K562 (cell line): ENCODE results near the gene CDH19. TPM values are rescaled to one million over a fixed set of nuclear protein-coding genes. Genes with fewer than 3 reads are reported as not detected.

Experiments used
- ATAC-seq: fragments of 200-7000 bp; cut with Tn5 transposase; 3 replicates; pipeline ENCODE4 v1.9.1; 2020; ENCODE audit warnings: moderate library complexity
- BruUV-seq: library from RNA; stranded (reverse); fragments of 400-500 nt; replicated peaks from 2 replicates; lab custom pipeline; 2021; lab: Mats Ljungman, UMichigan
- CTCF ChIA-PET: fragments of 300-600 bp; formaldehyde crosslinking; extraction: SDS; loops from one replicate; lab custom pipeline; 2021; ENCODE audit warnings: low intra/inter-chr PET ratio; lab: Yijun Ruan, JAX
- POLR2A ChIA-PET: fragments of 300-600, 350-650 bp; sonication (Branson Sonifier 250); formaldehyde crosslinking; extraction: SDS; loops from one replicate; lab custom pipeline; 2021; ENCODE audit warnings: antibody characterized with exemption, inconsistent platforms; lab: Yijun Ruan, JAX
- DNase-seq, 4 experiments: peaks; one replicate each; pipeline versions ENCODE4 v3.0.0 to v3.0.0-alpha.2; 2011 to 2018; ENCODE audit warnings: low spot score in 3 of 4, mixed read lengths in 3 of 4; ENCODE audit errors: extremely low read depth in 1 of 4
- FAIRE-seq: peaks from 2 replicates; lab custom pipeline; 2011; peaks lifted over from hg19 to GRCh38; lab: Jason Lieb, UNC
- H2AFZ ChIP-seq: 2 replicates; pipeline ENCODE4 v1.6.0; 2011; ENCODE audit warnings: low read depth, low read length, control low read depth, inconsistent platforms
- H3K27ac ChIP-seq: fragments of 200-600 bp; 3 replicates; pipeline ENCODE4 v1.8.0; 2011; ENCODE audit warnings: low read depth, mild to moderate bottlenecking, control low read depth, inconsistent platforms, low read length, moderate library complexity, mixed read lengths; ENCODE audit errors: extremely low read depth
- H3K27me3 ChIP-seq, 2 experiments: fragments of 300-600 bp in 1 of 2; 2 replicates in 1 of 2; 3 replicates in 1 of 2; pipeline versions ENCODE4 v1.6.0 to v1.8.0; 2011; ENCODE audit warnings: inconsistent platforms in 2 of 2, low read length in 2 of 2, mild to moderate bottlenecking in 1 of 2, mixed read lengths in 1 of 2, moderate library complexity in 1 of 2; ENCODE audit not compliant: control insufficient read depth in 2 of 2, insufficient read depth in 2 of 2
- H3K36me3 ChIP-seq: fragments of 300-600 bp; 3 replicates; pipeline ENCODE4 v1.8.0; 2011; ENCODE audit warnings: mild to moderate bottlenecking, low read length, inconsistent platforms; ENCODE audit not compliant: control insufficient read depth, insufficient read depth
- H3K4me1 ChIP-seq, 2 experiments: fragments of 200-600 bp in 1 of 2; replicated peaks in 1 of 2; 2 replicates in 1 of 2; 3 replicates in 1 of 2; pipeline versions ENCODE4 v1.5.1 to v1.8.0; 2011; ENCODE audit warnings: inconsistent platforms in 2 of 2, low read length in 2 of 2, mild to moderate bottlenecking in 1 of 2, mixed read lengths in 1 of 2, moderate library complexity in 1 of 2; ENCODE audit not compliant: control insufficient read depth in 2 of 2, insufficient read depth in 2 of 2
- H3K4me2 ChIP-seq: 2 replicates; pipeline ENCODE4 v1.6.1; 2011; ENCODE audit warnings: low read length, control low read depth, inconsistent platforms, mixed read lengths; ENCODE audit not compliant: insufficient read depth
- H3K4me3 ChIP-seq: fragments of 200-600 bp; sonication (generic), shearing (Covaris generic); 2 replicates; pipeline ENCODE4 v1.5.1; 2016; ENCODE audit warnings: control low read depth, inconsistent platforms
- H3K79me2 ChIP-seq: fragments of 200-600 bp; 3 replicates; pipeline ENCODE4 v1.8.0; 2011; ENCODE audit warnings: low read length, inconsistent platforms; ENCODE audit not compliant: control insufficient read depth, insufficient read depth
- H3K9ac ChIP-seq, 2 experiments: 2 replicates each; pipeline versions ENCODE4 v1.6.0 to v1.6.1; 2011; ENCODE audit warnings: low read depth in 2 of 2, low read length in 2 of 2, control low read depth in 1 of 2, inconsistent platforms in 1 of 2, mild to moderate bottlenecking in 1 of 2, mixed read lengths in 1 of 2; ENCODE audit not compliant: insufficient read depth in 1 of 2
- H3K9me1 ChIP-seq: one replicate; pipeline ENCODE4 v1.6.0; 2011; ENCODE audit warnings: inconsistent platforms, mild to moderate bottlenecking, low read length, moderate library complexity; ENCODE audit not compliant: control insufficient read depth, insufficient read depth
- H3K9me3 ChIP-seq: replicated peaks from 2 replicates; pipeline ENCODE4 v1.5.1; 2011; ENCODE audit warnings: low read depth, low read length, inconsistent platforms; ENCODE audit not compliant: control insufficient read depth, insufficient read depth
- H4K20me1 ChIP-seq: replicated peaks from 2 replicates; pipeline ENCODE4 v1.6.1; 2011; ENCODE audit warnings: low read length, inconsistent platforms, mixed read lengths; ENCODE audit not compliant: control insufficient read depth, insufficient read depth
- CAMTA2 ChIP-seq: fragments of 250-450 bp; sonication (Bioruptor Pico); conservative IDR thresholded peaks from 2 replicates; pipeline ENCODE4 v1.5.1; 2022
- LEF1 ChIP-seq: fragments of 450-650 bp; IDR thresholded peaks from 2 replicates; pipeline ENCODE4 v1.6.1; 2016; ENCODE audit warnings: mild to moderate bottlenecking
- SMARCE1 ChIP-seq: fragments of 450-650 bp; IDR thresholded peaks from 2 replicates; pipeline ENCODE4 v1.7.1; 2016; ENCODE audit warnings: mild to moderate bottlenecking
- WGBS: fragments of 100-300 bp; shearing (Covaris generic); methylation state at CpG from one replicate; pipeline ENCODE4 v1.1.6; 2016; ENCODE audit warnings: low coverage, mixed read lengths; ENCODE audit not compliant: insufficient coverage; ENCODE audit errors: missing lambda C conversion rate; 5-methylcytosine and 5-hydroxymethylcytosine counted together
- in situ Hi-C: fragments of 300-500 bp; cut with MboI; formaldehyde crosslinking; loops from 4 replicates; pipeline ENCODE4 v1.15.0; 2018; ENCODE audit warnings: inconsistent platforms, mixed read lengths
- intact Hi-C: fragments of 100-400 bp; cut with micrococcal nuclease; formaldehyde crosslinking; loops from 2 replicates; pipeline ENCODE4 v1.14.2; 2022
- polyA plus RNA-seq, 8 experiments: library from polyadenylated mRNA; depleted of rRNA in 4 of 8; stranded (reverse) in 5 of 8; unstranded in 3 of 8; fragments of >200 nt; fragmentation: Nextera tagmentation in 2 of 8; fragmentation: Illumina TruSeq in 1 of 8; extraction: Ambion mirVana in 2 of 8; extraction: Trizol in 1 of 8; gene quantifications; 2 replicates each; pipeline versions ENCODE4 v1.2.1 to v1.2.3, GENCODE V29; 2011 to 2014; ENCODE audit warnings: inconsistent platforms in 1 of 8, missing spikeins in 1 of 8
- total RNA-seq, 7 experiments: library from RNA; depleted of rRNA in 6 of 7; stranded (reverse); fragments of >200 nt in 6 of 7; fragmentation: Illumina TruSeq in 2 of 7; extraction: Trizol in 2 of 7; gene quantifications; 2 replicates each; pipeline versions ENCODE4 v1.2.1 to v1.2.3, GENCODE V29; 2011 to 2021; ENCODE audit warnings: low replicate concordance in 1 of 7
- TF ChIP-seq, protein P1 (sequence below): fragments of 450-650 bp; IDR thresholded peaks from 2 replicates; pipeline ENCODE4 v1.6.1; 2017; ENCODE audit warnings: antibody characterized with exemption
- TF ChIP-seq, protein P2 (sequence below): sonication (generic); formaldehyde crosslinking; IDR thresholded peaks from 2 replicates; pipeline ENCODE4 v1.8.0; 2023; ENCODE audit warnings: missing genetic modification reagents, mild to moderate bottlenecking, borderline replicate concordance

CDH19 gene
- total and polyA plus RNA-seq, 9 of the 15 experiments (the other 6 are each of a cell fraction or from before 2014, with no cell fraction given), result not detected

- intact Hi-C loops, result no loop called here
- FAIRE-seq (no peak), DNase-seq (no peak), ATAC-seq (no peak)
- Histone ChIP-seq H2AFZ (no peak overlapping the region), H4K20me1 (no peaks in the 10 kb centered on the region), H3K9ac (no peak overlapping the region), H3K4me3 (no peak overlapping the region), H3K9me1 (no peaks in the 10 kb centered on the region), H3K27ac (no peak overlapping the region), H3K4me2 (no peak overlapping the region), H3K9me3 (no peaks in the 10 kb centered on the region; the same call in 1 of the 2 replicates), H3K36me3 (no peaks in the 10 kb centered on the region), H3K4me1 (no peaks in the 10 kb centered on the region), H3K79me2 (no peaks in the 10 kb centered on the region), H3K27me3 (no peaks in the 10 kb centered on the region)
- no TSS peak for BruUV-seq
- WGBS, result no CpG with 5 or more reads among the region's 1 CpG
- ChIA-PET CTCF (no interaction called here), POLR2A (no interaction called here)
- TF ChIP-seq LEF1 (no peak), CAMTA2 (CRISPR knock-in tag) (no peak)
- in situ Hi-C loops, result no loop called here
These were observed 50.1 kb downstream of the CDH19 start for GRCh38 chr18:66553824-66554223.

- Histone ChIP-seq H3K27me3 (no peaks in the 10 kb centered on the region), H3K4me3 (no peak overlapping the region), H3K9me1 (no peaks in the 10 kb centered on the region), H3K27ac (no peak overlapping the region), H3K4me1 (no peaks in the 10 kb centered on the region), H2AFZ (no peak overlapping the region), H3K4me2 (no peak overlapping the region), H3K9me3 (no peaks in the 10 kb centered on the region), H3K9ac (no peak overlapping the region), H3K79me2 (no peaks in the 10 kb centered on the region), H3K36me3 (no peaks in the 10 kb centered on the region), H4K20me1 (no peaks in the 10 kb centered on the region)
- BruUV-seq, result no TSS peak
- DNase-seq, result no peak
- ChIA-PET CTCF (no interaction called here), POLR2A (no interaction called here)
- ATAC-seq, result no peak
- in situ Hi-C loops (no loop called here), intact Hi-C loops (no loop called here)
- TF ChIP-seq, protein P1, sequence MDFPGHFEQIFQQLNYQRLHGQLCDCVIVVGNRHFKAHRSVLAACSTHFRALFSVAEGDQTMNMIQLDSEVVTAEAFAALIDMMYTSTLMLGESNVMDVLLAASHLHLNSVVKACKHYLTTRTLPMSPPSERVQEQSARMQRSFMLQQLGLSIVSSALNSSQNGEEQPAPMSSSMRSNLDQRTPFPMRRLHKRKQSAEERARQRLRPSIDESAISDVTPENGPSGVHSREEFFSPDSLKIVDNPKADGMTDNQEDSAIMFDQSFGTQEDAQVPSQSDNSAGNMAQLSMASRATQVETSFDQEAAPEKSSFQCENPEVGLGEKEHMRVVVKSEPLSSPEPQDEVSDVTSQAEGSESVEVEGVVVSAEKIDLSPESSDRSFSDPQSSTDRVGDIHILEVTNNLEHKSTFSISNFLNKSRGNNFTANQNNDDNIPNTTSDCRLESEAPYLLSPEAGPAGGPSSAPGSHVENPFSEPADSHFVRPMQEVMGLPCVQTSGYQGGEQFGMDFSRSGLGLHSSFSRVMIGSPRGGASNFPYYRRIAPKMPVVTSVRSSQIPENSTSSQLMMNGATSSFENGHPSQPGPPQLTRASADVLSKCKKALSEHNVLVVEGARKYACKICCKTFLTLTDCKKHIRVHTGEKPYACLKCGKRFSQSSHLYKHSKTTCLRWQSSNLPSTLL, result no peak
- TF ChIP-seq SMARCE1, result no peak
- TF ChIP-seq, protein P2, sequence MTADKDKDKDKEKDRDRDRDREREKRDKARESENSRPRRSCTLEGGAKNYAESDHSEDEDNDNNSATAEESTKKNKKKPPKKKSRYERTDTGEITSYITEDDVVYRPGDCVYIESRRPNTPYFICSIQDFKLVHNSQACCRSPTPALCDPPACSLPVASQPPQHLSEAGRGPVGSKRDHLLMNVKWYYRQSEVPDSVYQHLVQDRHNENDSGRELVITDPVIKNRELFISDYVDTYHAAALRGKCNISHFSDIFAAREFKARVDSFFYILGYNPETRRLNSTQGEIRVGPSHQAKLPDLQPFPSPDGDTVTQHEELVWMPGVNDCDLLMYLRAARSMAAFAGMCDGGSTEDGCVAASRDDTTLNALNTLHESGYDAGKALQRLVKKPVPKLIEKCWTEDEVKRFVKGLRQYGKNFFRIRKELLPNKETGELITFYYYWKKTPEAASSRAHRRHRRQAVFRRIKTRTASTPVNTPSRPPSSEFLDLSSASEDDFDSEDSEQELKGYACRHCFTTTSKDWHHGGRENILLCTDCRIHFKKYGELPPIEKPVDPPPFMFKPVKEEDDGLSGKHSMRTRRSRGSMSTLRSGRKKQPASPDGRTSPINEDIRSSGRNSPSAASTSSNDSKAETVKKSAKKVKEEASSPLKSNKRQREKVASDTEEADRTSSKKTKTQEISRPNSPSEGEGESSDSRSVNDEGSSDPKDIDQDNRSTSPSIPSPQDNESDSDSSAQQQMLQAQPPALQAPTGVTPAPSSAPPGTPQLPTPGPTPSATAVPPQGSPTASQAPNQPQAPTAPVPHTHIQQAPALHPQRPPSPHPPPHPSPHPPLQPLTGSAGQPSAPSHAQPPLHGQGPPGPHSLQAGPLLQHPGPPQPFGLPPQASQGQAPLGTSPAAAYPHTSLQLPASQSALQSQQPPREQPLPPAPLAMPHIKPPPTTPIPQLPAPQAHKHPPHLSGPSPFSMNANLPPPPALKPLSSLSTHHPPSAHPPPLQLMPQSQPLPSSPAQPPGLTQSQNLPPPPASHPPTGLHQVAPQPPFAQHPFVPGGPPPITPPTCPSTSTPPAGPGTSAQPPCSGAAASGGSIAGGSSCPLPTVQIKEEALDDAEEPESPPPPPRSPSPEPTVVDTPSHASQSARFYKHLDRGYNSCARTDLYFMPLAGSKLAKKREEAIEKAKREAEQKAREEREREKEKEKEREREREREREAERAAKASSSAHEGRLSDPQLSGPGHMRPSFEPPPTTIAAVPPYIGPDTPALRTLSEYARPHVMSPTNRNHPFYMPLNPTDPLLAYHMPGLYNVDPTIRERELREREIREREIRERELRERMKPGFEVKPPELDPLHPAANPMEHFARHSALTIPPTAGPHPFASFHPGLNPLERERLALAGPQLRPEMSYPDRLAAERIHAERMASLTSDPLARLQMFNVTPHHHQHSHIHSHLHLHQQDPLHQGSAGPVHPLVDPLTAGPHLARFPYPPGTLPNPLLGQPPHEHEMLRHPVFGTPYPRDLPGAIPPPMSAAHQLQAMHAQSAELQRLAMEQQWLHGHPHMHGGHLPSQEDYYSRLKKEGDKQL (CRISPR knock-in tag), result no peak
- FAIRE-seq, result no peak
- 0% methylated on average over 3 of the region's 3 CpGs for WGBS
These were observed 53.5 kb downstream of the CDH19 start for GRCh38 chr18:66550366-66550765.
